22Rv1 (cell line): ENCODE results near the gene TFG.

Source experiments
- ZFX ChIP-seq: fragments of 450-650 bp; IDR thresholded peaks from 2 replicates; pipeline ENCODE4 v1.6.1; 2017; ENCODE audit warnings: antibody characterized with exemption, borderline replicate concordance
- TF ChIP-seq, protein P1 (sequence below): fragments of 450-650 bp; IDR thresholded peaks from 2 replicates; pipeline ENCODE4 v1.5.1; 2017; ENCODE audit warnings: mild to moderate bottlenecking

DNA sequence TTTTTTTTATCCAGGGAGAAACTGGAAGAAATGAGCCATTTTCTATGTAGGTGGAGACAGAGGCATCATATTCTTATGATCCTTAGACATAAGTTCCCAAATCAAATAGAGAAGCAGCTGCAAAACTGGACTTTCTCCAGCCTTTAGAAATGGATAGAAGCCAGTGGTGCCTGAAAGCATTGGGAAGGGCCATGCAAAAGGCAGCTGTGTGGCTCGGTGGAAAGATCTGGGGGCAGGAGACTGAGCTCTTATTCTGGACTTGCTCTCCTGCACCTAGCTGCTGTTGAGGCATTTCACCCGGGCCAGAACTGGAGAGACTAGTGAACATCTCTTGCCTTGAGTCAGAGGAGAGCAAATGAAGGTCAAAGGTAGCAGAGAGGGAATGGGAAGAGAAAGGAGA, 73.1 kb downstream of the TFG start:
- TF ChIP-seq, protein P1, sequence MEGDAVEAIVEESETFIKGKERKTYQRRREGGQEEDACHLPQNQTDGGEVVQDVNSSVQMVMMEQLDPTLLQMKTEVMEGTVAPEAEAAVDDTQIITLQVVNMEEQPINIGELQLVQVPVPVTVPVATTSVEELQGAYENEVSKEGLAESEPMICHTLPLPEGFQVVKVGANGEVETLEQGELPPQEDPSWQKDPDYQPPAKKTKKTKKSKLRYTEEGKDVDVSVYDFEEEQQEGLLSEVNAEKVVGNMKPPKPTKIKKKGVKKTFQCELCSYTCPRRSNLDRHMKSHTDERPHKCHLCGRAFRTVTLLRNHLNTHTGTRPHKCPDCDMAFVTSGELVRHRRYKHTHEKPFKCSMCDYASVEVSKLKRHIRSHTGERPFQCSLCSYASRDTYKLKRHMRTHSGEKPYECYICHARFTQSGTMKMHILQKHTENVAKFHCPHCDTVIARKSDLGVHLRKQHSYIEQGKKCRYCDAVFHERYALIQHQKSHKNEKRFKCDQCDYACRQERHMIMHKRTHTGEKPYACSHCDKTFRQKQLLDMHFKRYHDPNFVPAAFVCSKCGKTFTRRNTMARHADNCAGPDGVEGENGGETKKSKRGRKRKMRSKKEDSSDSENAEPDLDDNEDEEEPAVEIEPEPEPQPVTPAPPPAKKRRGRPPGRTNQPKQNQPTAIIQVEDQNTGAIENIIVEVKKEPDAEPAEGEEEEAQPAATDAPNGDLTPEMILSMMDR: no peak
- no peak for TF ChIP-seq ZFX
